ENCODE data around the gene PITRM1.
A peak's percentile ranks its signal among the peaks of the same experiment; 100 is the strongest.

Gene PITRM1

GRCh38 chr10:3126741-3127346, 45.7 kb downstream of the PITRM1 start:
- TF ChIP-seq CTCF (conservative IDR thresholded peaks at IDR 0.05; ENCODE audit: low read depth) = no peak
- CTCF ChIA-PET = no interaction called here
- POLR2A ChIA-PET (ENCODE audit: low non-redundant PET) = no interaction called here
- peak overlapping the region; percentile 44 for H3K27ac ChIP-seq
- no peak for DNase-seq (ENCODE audit: low spot score)

- CTCF ChIA-PET = no interaction called here
- peak overlapping the region; percentile 44 for H3K27ac ChIP-seq
- no peak for DNase-seq (ENCODE audit: low spot score)
- POLR2A ChIA-PET (ENCODE audit: low non-redundant PET) = no interaction called here
- no peak for TF ChIP-seq CTCF (conservative IDR thresholded peaks at IDR 0.05; ENCODE audit: low read depth)
These were observed 46.3 kb downstream of the PITRM1 start for GRCh38 chr10:3126249-3126648.

- no peak for DNase-seq (ENCODE audit: low spot score)
- peak overlapping the region; percentile 44 for H3K27ac ChIP-seq
- TF ChIP-seq CTCF (conservative IDR thresholded peaks at IDR 0.05; ENCODE audit: low read depth) = no peak
- POLR2A ChIA-PET (ENCODE audit: low non-redundant PET) = no interaction called here
- CTCF ChIA-PET = no interaction called here
These were observed 46.9 kb downstream of the PITRM1 start for GRCh38 chr10:3125527-3126170.

GRCh38 chr10:3124412-3125175, 48.0 kb downstream of the PITRM1 start:
- POLR2A ChIA-PET (ENCODE audit: low non-redundant PET) = no interaction called here
- CTCF ChIA-PET = no interaction called here
- H3K27ac ChIP-seq = peak overlapping the region; percentile 44
- DNase-seq (ENCODE audit: low spot score) = no peak
- TF ChIP-seq CTCF (conservative IDR thresholded peaks at IDR 0.05; ENCODE audit: low read depth) = no peak

GRCh38 chr10:3123571-3124411, 48.8 kb downstream of the PITRM1 start:
- DNase-seq (ENCODE audit: low spot score) = no peak
- H3K27ac ChIP-seq = no peak overlapping the region; the same call in 1 of the 2 replicates
- CTCF ChIA-PET = no interaction called here
- POLR2A ChIA-PET (ENCODE audit: low non-redundant PET) = no interaction called here
- TF ChIP-seq CTCF (conservative IDR thresholded peaks at IDR 0.05; ENCODE audit: low read depth) = no peak

Data from RWPE1 (cell line).